ENCODE measurements around the gene NDUFB3.

GRCh38 chr2:201126308-201127151, 54.7 kb downstream of the NDUFB3 start:
- TF ChIP-seq CTCF (conservative IDR thresholded peaks at IDR 0.05; ENCODE audit: low read length) (no peak), EZH2phosphoT487 (IDR thresholded peaks at IDR 0.05; ENCODE audit: borderline replicate concordance) (no peak)
